Thyroid gland (tissue), 4 donors: Measurements from ENCODE around the gene RCAN2.

Experiments
- POLR2A ChIP-seq, 2 donors: fragments of 450-650 bp; IDR thresholded peaks; one replicate each; pipeline ENCODE4 v1.6.1; 2017; ENCODE audit warnings: antibody characterized with exemption in 2 of 2, mild to moderate bottlenecking in 2 of 2, moderate library complexity in 1 of 2
- TF ChIP-seq, protein P1 (sequence below), 6 experiments: fragments of 200-600 bp in 3 of 6; fragments of 450-650 bp in 3 of 6; sonication (generic) in 3 of 6; IDR thresholded peaks; one replicate each; pipeline ENCODE4 v1.5.1; 2016 to 2019; ENCODE audit warnings: antibody characterized with exemption in 6 of 6, mild to moderate bottlenecking in 2 of 6, inconsistent platforms in 1 of 6, moderate library complexity in 1 of 6

DNA sequence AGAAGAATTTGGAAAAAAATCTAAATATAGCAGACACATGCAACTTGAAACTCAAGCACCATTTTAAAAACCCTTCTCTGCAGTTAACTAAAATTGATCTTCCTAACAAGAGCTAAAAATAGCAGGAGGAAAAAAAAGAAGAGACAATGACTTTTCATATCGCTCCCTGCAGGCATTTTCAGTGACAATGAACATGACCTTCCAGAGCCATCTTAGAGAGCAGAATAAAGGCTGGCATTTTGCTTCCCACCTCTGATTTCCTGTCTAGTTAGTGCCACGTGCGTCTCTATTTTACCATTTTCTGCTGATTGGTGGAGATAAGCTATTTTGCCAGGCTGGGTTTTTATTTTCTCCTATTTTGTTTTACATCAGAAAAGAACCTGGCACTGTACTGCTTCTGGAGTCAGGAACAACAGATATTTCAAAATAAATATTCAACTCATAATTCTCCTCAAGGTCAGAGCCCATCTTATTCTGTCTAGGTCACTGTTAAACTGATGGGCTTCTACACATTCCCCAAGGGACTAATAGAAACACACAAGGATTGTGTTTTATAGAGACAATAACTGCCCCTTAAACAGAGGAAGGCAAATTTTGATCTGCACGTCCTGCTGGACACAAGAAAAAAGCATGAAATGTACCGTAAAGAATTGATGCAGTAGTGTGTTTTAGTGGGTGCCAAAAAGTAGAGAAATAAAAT, 250.2 kb downstream of the RCAN2 start:
- TF ChIP-seq, protein P1, sequence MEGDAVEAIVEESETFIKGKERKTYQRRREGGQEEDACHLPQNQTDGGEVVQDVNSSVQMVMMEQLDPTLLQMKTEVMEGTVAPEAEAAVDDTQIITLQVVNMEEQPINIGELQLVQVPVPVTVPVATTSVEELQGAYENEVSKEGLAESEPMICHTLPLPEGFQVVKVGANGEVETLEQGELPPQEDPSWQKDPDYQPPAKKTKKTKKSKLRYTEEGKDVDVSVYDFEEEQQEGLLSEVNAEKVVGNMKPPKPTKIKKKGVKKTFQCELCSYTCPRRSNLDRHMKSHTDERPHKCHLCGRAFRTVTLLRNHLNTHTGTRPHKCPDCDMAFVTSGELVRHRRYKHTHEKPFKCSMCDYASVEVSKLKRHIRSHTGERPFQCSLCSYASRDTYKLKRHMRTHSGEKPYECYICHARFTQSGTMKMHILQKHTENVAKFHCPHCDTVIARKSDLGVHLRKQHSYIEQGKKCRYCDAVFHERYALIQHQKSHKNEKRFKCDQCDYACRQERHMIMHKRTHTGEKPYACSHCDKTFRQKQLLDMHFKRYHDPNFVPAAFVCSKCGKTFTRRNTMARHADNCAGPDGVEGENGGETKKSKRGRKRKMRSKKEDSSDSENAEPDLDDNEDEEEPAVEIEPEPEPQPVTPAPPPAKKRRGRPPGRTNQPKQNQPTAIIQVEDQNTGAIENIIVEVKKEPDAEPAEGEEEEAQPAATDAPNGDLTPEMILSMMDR (IDR thresholded peaks at IDR 0.05): no peak
- no peak for TF ChIP-seq POLR2A (IDR thresholded peaks at IDR 0.05)
